T-helper 2 cell treated with Interferon-gamma antibody and Interleukin-4, amounts not matched to agents 100 ng/mL and 5 ng/mL, for 36 hours (primary cell): ENCODE data around the gene MCUB. TPM values are rescaled to one million over a fixed set of nuclear protein-coding genes. Genes with fewer than 3 reads are reported as not detected.

ENCODE experiments used
- intact Hi-C: fragments of 100-400 bp; cut with micrococcal nuclease; formaldehyde crosslinking; loops from one replicate; pipeline ENCODE4 v1.15.1; 2023
- total RNA-seq: library from RNA; stranded (reverse); gene quantifications from 2 replicates; pipeline ENCODE4 v1.2.3, GENCODE V29; 2022

Gene MCUB
- total RNA-seq, 1 donor from 2014 or later: 72.8 TPM

GRCh38 chr4:109624536-109624935 is 64.5 kb downstream of the MCUB start:
- intact Hi-C loops: no loop called here

- intact Hi-C loops: no loop called here
Observed at GRCh38 chr4:109627361-109627760, 67.3 kb downstream of the MCUB start.

GRCh38 chr4:109629775-109630174 is 69.7 kb downstream of the MCUB start:
- intact Hi-C loops: no loop called here

GRCh38 chr4:109631532-109632108 is 71.6 kb downstream of the MCUB start:
- intact Hi-C loops: no loop called here

- intact Hi-C loops: no loop called here
Observed at GRCh38 chr4:109640644-109641043, 80.6 kb downstream of the MCUB start.

GRCh38 chr4:109645874-109646710 is 86.0 kb downstream of the MCUB start:
- intact Hi-C loops: loop anchor here (5.0 kb wide), 3 partner anchors 34 to 994 kb away; partner anchors contain the start of gene OSTC

GRCh38 chr4:109648266-109648996 is 88.4 kb downstream of the MCUB start:
- intact Hi-C loops: loop anchor here (1.0 to 5.0 kb wide), 7 partner anchors 36 to 996 kb away; partner anchors contain the start of genes CASP6, OSTC and SEC24B

- intact Hi-C loops: loop anchor here (1.0 to 5.0 kb wide), 7 partner anchors 37 to 997 kb away; partner anchors contain the start of genes CASP6, OSTC and SEC24B
Observed at GRCh38 chr4:109648997-109649575, 89.0 kb downstream of the MCUB start.

GRCh38 chr4:109649872-109650271 is 89.8 kb downstream of the MCUB start:
- intact Hi-C loops: loop anchor here (2.0 to 5.0 kb wide), 6 partner anchors 38 to 998 kb away; partner anchors contain the start of genes CASP6, OSTC and SEC24B

- intact Hi-C loops: no loop called here
Observed at GRCh38 chr4:109655396-109655795, 95.3 kb downstream of the MCUB start.

GRCh38 chr4:109657854-109658418 is 97.9 kb downstream of the MCUB start:
- intact Hi-C loops: no loop called here

GRCh38 chr4:109658871-109659410 is 98.9 kb downstream of the MCUB start:
- intact Hi-C loops: no loop called here

GRCh38 chr4:109662116-109662515 is 102.1 kb downstream of the MCUB start:
- intact Hi-C loops: no loop called here

- intact Hi-C loops: no loop called here
Observed at GRCh38 chr4:109662771-109663170, 102.7 kb downstream of the MCUB start.

GRCh38 chr4:109665783-109666485 is 105.9 kb downstream of the MCUB start:
- intact Hi-C loops: no loop called here

- intact Hi-C loops: no loop called here
Observed at GRCh38 chr4:109671350-109671749, 111.3 kb downstream of the MCUB start.

- intact Hi-C loops: no loop called here
Observed at GRCh38 chr4:109672169-109672930, 112.3 kb downstream of the MCUB start.

- intact Hi-C loops: no loop called here
Observed at GRCh38 chr4:109673303-109673702, 113.3 kb downstream of the MCUB start.

- intact Hi-C loops: no loop called here
Observed at GRCh38 chr4:109675181-109675580, 115.1 kb downstream of the MCUB start.
